Esophagus squamous epithelium (tissue), 4 donors: ENCODE measurements around the gene GADD45B.

Source experiments
- POLR2A ChIP-seq, 4 donors: fragments of 450-650 bp; IDR thresholded peaks; one replicate each; pipeline ENCODE4 v1.6.1; 2017; ENCODE audit warnings: antibody characterized with exemption in 4 of 4, mild to moderate bottlenecking in 4 of 4, moderate library complexity in 3 of 4
- TF ChIP-seq, protein P1 (sequence below), 6 experiments: fragments of 450-650 bp in 4 of 6; fragments of 200-600 bp in 2 of 6; sonication (generic) in 2 of 6; IDR thresholded peaks; one replicate each; pipeline ENCODE4 v1.5.1; 2016 to 2019; ENCODE audit warnings: antibody characterized with exemption in 6 of 6, mild to moderate bottlenecking in 4 of 6, moderate library complexity in 4 of 6

GRCh38 chr19:2523630-2524311 is 47.8 kb downstream of the GADD45B start:
- TF ChIP-seq POLR2A (IDR thresholded peaks at IDR 0.05) = no peak
- TF ChIP-seq, protein P1, sequence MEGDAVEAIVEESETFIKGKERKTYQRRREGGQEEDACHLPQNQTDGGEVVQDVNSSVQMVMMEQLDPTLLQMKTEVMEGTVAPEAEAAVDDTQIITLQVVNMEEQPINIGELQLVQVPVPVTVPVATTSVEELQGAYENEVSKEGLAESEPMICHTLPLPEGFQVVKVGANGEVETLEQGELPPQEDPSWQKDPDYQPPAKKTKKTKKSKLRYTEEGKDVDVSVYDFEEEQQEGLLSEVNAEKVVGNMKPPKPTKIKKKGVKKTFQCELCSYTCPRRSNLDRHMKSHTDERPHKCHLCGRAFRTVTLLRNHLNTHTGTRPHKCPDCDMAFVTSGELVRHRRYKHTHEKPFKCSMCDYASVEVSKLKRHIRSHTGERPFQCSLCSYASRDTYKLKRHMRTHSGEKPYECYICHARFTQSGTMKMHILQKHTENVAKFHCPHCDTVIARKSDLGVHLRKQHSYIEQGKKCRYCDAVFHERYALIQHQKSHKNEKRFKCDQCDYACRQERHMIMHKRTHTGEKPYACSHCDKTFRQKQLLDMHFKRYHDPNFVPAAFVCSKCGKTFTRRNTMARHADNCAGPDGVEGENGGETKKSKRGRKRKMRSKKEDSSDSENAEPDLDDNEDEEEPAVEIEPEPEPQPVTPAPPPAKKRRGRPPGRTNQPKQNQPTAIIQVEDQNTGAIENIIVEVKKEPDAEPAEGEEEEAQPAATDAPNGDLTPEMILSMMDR (IDR thresholded peaks at IDR 0.05) = peak in 1 of 6 experiments; percentile 16
